Trophoblast cell (in vitro differentiated cells and primary cell): Measurements from ENCODE around the gene CUBN.

Experiments
- DNase-seq, 2 donors: peaks; one replicate each; pipeline ENCODE4 v3.0.0-alpha.2; 2016
- H2AFZ ChIP-seq: 2 replicates; pipeline ENCODE4 v1.6.1; 2013; ENCODE audit warnings: low read length, moderate library complexity, mild to moderate bottlenecking; ENCODE audit not compliant: insufficient read depth, poor library complexity
- H2AK5ac ChIP-seq: 2 replicates; pipeline ENCODE4 v1.6.1; 2013; ENCODE audit warnings: mild to moderate bottlenecking, low read length
- H2BK120ac ChIP-seq: 2 replicates; pipeline ENCODE4 v1.6.1; 2013; ENCODE audit warnings: low read length, mild to moderate bottlenecking, moderate library complexity; ENCODE audit not compliant: insufficient read depth, poor library complexity
- H2BK12ac ChIP-seq: 2 replicates; pipeline ENCODE4 v1.6.1; 2013; ENCODE audit warnings: mild to moderate bottlenecking, low read length, moderate library complexity
- H2BK5ac ChIP-seq: 2 replicates; pipeline ENCODE4 v1.6.1; 2013; ENCODE audit warnings: low read length, low read depth, moderate library complexity, mild to moderate bottlenecking; ENCODE audit not compliant: poor library complexity
- H3K14ac ChIP-seq: 2 replicates; pipeline ENCODE4 v1.6.1; 2013; ENCODE audit warnings: mild to moderate bottlenecking, low read length
- H3K18ac ChIP-seq: 2 replicates; pipeline ENCODE4 v1.6.1; 2013; ENCODE audit warnings: mild to moderate bottlenecking, low read length
- H3K23ac ChIP-seq: 2 replicates; pipeline ENCODE4 v1.6.1; 2013; ENCODE audit warnings: low read length
- H3K27ac ChIP-seq: 2 replicates; pipeline ENCODE4 v1.5.1; 2013; ENCODE audit warnings: low read depth, mild to moderate bottlenecking, inconsistent platforms, low read length, moderate library complexity
- H3K27me3 ChIP-seq: 2 replicates; pipeline ENCODE4 v1.6.1; 2013; ENCODE audit warnings: inconsistent platforms, mild to moderate bottlenecking, low read length, moderate library complexity; ENCODE audit not compliant: insufficient read depth
- H3K36me3 ChIP-seq, 2 experiments: 1 replicate in 1 of 2; 2 replicates in 1 of 2; pipeline ENCODE4 v1.6.1; 2013; ENCODE audit warnings: low read length in 2 of 2, mild to moderate bottlenecking in 2 of 2, moderate library complexity in 1 of 2; ENCODE audit not compliant: insufficient read depth in 2 of 2, control insufficient read depth in 1 of 2
- H3K4ac ChIP-seq: 2 replicates; pipeline ENCODE4 v1.6.1; 2013; ENCODE audit warnings: low read depth, mild to moderate bottlenecking, low read length, moderate library complexity
- H3K4me1 ChIP-seq, 2 experiments: 1 replicate in 1 of 2; 2 replicates in 1 of 2; pipeline ENCODE4 v1.6.1; 2013; ENCODE audit warnings: low read length in 2 of 2, mild to moderate bottlenecking in 2 of 2, moderate library complexity in 1 of 2; ENCODE audit not compliant: insufficient read depth in 2 of 2, control insufficient read depth in 1 of 2
- H3K4me2 ChIP-seq: 2 replicates; pipeline ENCODE4 v1.6.1; 2013; ENCODE audit warnings: inconsistent platforms, mild to moderate bottlenecking, low read length, moderate library complexity
- H3K4me3 ChIP-seq: 2 replicates; pipeline ENCODE4 v1.5.1; 2013; ENCODE audit warnings: mild to moderate bottlenecking, low read depth, low read length, inconsistent platforms
- H3K79me1 ChIP-seq: one replicate; pipeline ENCODE4 v1.6.1; 2013; ENCODE audit warnings: low read length
- H3K79me2 ChIP-seq: 2 replicates; pipeline ENCODE4 v1.6.1; 2013; ENCODE audit warnings: low read length, mild to moderate bottlenecking; ENCODE audit not compliant: control insufficient read depth, insufficient read depth, poor library complexity
- H3K9ac ChIP-seq: 2 replicates; pipeline ENCODE4 v1.6.1; 2013; ENCODE audit warnings: mild to moderate bottlenecking, low read length
- H3K9me3 ChIP-seq: 2 replicates; pipeline ENCODE4 v1.6.1; 2013; ENCODE audit warnings: low read depth, mild to moderate bottlenecking, control low read depth, inconsistent platforms, low read length; ENCODE audit not compliant: insufficient read depth
- H4K12ac ChIP-seq: 2 replicates; pipeline ENCODE4 v1.6.1; 2013; ENCODE audit warnings: low read depth, mild to moderate bottlenecking, low read length, moderate library complexity
- H4K8ac ChIP-seq: 2 replicates; pipeline ENCODE4 v1.6.1; 2013; ENCODE audit warnings: low read depth, mild to moderate bottlenecking, low read length, moderate library complexity
- H4K91ac ChIP-seq: one replicate; pipeline ENCODE4 v1.6.1; 2013; ENCODE audit warnings: low read depth, mild to moderate bottlenecking, low read length, moderate library complexity
- WGBS: extraction: QIAGEN DNeasy Blood & Tissue Kit; methylation state at CpG from one replicate; pipeline ENCODE4 v1.1.7; 2013; ENCODE audit warnings: missing lambda C conversion rate; ENCODE audit not compliant: insufficient read length, insufficient coverage; ENCODE audit errors: extremely low coverage; 5-methylcytosine and 5-hydroxymethylcytosine counted together

Gene CUBN

DNA sequence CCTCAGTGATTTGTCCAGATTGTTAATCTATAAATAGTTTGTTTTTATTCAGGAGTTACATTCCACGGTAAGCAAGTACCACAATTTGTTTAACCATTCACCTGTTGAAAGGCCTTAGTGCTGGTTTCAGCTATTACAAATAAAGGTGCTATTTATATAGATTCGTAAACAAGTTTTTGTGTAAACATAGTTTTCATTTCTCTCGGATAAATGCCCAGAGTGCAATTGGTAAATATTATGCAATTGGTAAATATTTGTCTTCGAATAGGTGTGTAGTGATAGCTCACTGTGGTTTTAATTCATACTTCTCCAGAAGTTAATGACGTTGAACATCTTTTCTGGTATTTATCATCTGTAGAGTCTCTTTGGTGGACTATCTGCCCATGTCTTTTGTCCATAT lies 235.9 kb downstream of the CUBN start:
- H4K91ac ChIP-seq: no peak overlapping the region
- H2BK5ac ChIP-seq: no peak overlapping the region
- H4K12ac ChIP-seq: no peak overlapping the region
- H3K4me2 ChIP-seq: no peak overlapping the region
- H3K27me3 ChIP-seq: no peaks in the 10 kb centered on the region
- H3K14ac ChIP-seq: no peak overlapping the region
- H2AFZ ChIP-seq: no peak overlapping the region
- no peak overlapping the region for H3K9ac ChIP-seq
- H2BK12ac ChIP-seq: no peak overlapping the region
- H4K8ac ChIP-seq: no peak overlapping the region
- H3K4ac ChIP-seq: no peak overlapping the region
- no peak overlapping the region for H3K23ac ChIP-seq
- H3K36me3 ChIP-seq: no peaks in the 10 kb centered on the region
- no CpG with 5 or more reads among the region's 5 CpGs for WGBS
- H3K9me3 ChIP-seq: no peaks in the 10 kb centered on the region
- H3K4me3 ChIP-seq: no peak overlapping the region
- no peak overlapping the region for H2BK120ac ChIP-seq
- DNase-seq: no peak
- H3K27ac ChIP-seq: no peak overlapping the region
- H3K79me1 ChIP-seq: peaks cover 5% of the 10 kb centered on the region
- H3K79me2 ChIP-seq: no peaks in the 10 kb centered on the region
- H3K18ac ChIP-seq: no peak overlapping the region
- H2AK5ac ChIP-seq: no peak overlapping the region
- H3K4me1 ChIP-seq: no peaks in the 10 kb centered on the region

DNA sequence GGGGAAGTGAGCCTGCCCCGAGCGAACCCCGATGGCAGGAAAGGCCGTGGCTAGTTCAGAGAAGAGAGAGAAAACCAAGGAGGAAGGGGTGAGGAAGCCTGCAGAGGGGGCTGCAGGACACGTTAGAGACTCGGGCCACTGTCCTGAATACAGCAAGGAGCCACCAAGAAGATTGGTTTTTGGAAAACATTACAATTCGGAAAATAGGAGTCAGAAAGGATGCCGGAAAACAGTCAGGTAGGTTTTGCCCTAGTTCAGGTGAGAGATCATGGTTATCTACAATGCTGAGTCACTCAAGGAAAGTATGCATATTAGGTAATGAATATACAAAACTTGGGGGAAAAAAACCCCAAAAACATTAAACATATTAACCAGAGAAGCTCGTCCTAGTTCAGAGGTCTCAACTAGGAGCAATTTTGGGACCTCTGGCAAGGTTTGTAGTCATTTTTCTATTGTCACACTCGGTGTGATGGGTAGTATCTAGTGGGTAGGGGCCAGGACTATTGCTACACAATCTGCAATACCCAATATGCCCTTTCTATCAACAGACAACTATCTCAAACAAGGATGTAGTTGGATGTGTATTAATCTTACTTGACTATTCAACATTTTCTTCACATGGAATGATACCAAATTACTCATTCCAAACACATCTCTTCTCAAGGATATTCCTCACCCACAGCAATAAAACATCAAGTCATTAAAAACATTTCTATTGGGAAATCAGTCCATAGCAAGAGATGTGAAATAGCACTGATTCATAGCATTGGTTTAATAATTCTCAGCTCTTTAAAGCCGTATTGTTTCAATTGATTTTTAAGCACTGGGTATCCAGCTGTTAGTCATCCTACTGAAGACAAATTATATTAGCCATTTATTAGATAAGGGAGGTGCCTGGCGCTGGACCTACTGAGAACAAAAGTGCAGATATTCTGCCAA lies 238.0 kb downstream of the CUBN start:
- Histone ChIP-seq H3K14ac (no peak overlapping the region), H3K79me2 (no peaks in the 10 kb centered on the region)
- WGBS: no CpG with 5 or more reads among the region's 12 CpGs

DNA sequence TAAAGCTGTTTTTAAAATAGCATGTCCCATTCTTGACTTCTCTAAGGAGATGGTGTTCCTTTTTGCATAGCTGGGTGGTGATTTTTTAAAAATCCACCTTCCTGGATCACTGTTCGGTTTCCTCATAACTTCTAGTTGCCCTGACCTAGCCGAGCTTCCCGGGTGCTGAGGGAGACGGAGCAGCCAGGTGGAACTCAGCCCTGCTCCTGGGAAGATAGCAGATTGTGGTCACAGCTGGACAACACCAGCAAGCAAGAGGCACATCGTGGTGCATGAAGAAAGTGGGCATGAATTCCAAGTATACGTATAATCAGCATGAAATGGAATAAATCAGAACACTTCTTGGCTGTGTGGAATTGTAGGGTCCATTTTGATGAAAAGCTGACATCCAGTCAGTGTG lies 238.9 kb downstream of the CUBN start:
- H2BK5ac ChIP-seq: no peak overlapping the region
- no peaks in the 10 kb centered on the region for H3K79me2 ChIP-seq
- H2BK12ac ChIP-seq: no peak overlapping the region
- no peak overlapping the region for H3K9ac ChIP-seq
- H3K23ac ChIP-seq: no peak overlapping the region
- H3K36me3 ChIP-seq: no peaks in the 10 kb centered on the region
- H3K14ac ChIP-seq: no peak overlapping the region
- no peaks in the 10 kb centered on the region for H3K27me3 ChIP-seq
- H4K91ac ChIP-seq: no peak overlapping the region
- no peak overlapping the region for H3K4me2 ChIP-seq
- no peak overlapping the region for H2AK5ac ChIP-seq
- H2BK120ac ChIP-seq: no peak overlapping the region
- no peaks in the 10 kb centered on the region for H3K9me3 ChIP-seq
- no peak overlapping the region for H3K4ac ChIP-seq
- no peak overlapping the region for H4K8ac ChIP-seq
- H3K79me1 ChIP-seq: peaks cover 5% of the 10 kb centered on the region
- no peak for DNase-seq
- H3K4me3 ChIP-seq: no peak overlapping the region
- H4K12ac ChIP-seq: no peak overlapping the region
- no peaks in the 10 kb centered on the region for H3K4me1 ChIP-seq
- no CpG with 5 or more reads among the region's 6 CpGs for WGBS
- no peak overlapping the region for H3K18ac ChIP-seq
- no peak overlapping the region for H2AFZ ChIP-seq
- no peak overlapping the region for H3K27ac ChIP-seq

More for the DNA sequence above, 238.0 kb downstream of the CUBN start:
- Histone ChIP-seq H3K9me3 (no peaks in the 10 kb centered on the region), H4K8ac (peak overlapping the region; percentile 54), H3K4ac (no peak overlapping the region), H2BK120ac (peak overlapping the region; percentile 33), H4K12ac (peak overlapping the region; percentile 62), H2BK12ac (no peak overlapping the region), H3K4me1 (no peaks in the 10 kb centered on the region), H3K27me3 (no peaks in the 10 kb centered on the region), H3K27ac (peak overlapping the region; percentile 34), H3K36me3 (no peaks in the 10 kb centered on the region), H2AFZ (no peak overlapping the region), H3K18ac (no peak overlapping the region), H3K4me3 (no peak overlapping the region), H2AK5ac (no peak overlapping the region), H3K79me1 (peaks cover 5% of the 10 kb centered on the region), H3K9ac (no peak overlapping the region), H2BK5ac (peak overlapping the region; percentile 68), H3K23ac (no peak overlapping the region), H3K4me2 (peak overlapping the region; percentile 55), H4K91ac (no peak overlapping the region)
- DNase-seq: peak in 1 of 2 donors; percentile 27

DNA sequence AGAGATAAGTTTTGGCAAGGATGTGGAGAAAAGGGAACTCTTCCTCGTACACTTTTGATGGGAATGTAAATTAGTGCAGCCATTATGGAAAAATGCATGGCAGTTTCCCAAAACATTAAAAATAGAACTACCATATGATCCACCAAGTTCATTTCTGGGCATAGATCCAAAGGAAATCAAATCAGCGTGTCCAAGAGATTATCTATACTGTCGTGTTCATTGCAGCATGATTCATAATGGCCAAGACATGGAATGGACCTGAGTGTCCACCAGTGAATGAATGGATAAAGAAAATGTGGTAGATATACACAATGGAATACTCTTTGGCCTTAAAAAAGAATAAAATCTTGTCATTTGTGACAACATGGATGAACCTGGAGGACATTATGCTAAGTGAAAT lies 242.0 kb downstream of the CUBN start:
- no peak for DNase-seq
- no peak overlapping the region for H2AFZ ChIP-seq
- no peak overlapping the region for H3K4me2 ChIP-seq
- no CpG with 5 or more reads among the region's 3 CpGs for WGBS
- H3K9ac ChIP-seq: no peak overlapping the region
- no peaks in the 10 kb centered on the region for H3K79me2 ChIP-seq
- no peaks in the 10 kb centered on the region for H3K36me3 ChIP-seq
- H3K27ac ChIP-seq: no peak overlapping the region
- H3K23ac ChIP-seq: no peak overlapping the region
- peaks cover 5% of the 10 kb centered on the region for H3K79me1 ChIP-seq
- H2BK5ac ChIP-seq: no peak overlapping the region
- no peaks in the 10 kb centered on the region for H3K27me3 ChIP-seq
- no peaks in the 10 kb centered on the region for H3K9me3 ChIP-seq
- no peak overlapping the region for H2BK120ac ChIP-seq
- no peak overlapping the region for H3K18ac ChIP-seq
- no peak overlapping the region for H2BK12ac ChIP-seq
- H3K4ac ChIP-seq: no peak overlapping the region
- no peak overlapping the region for H3K4me3 ChIP-seq
- H3K14ac ChIP-seq: no peak overlapping the region
- H2AK5ac ChIP-seq: no peak overlapping the region
- no peak overlapping the region for H4K91ac ChIP-seq
- H3K4me1 ChIP-seq: no peaks in the 10 kb centered on the region
- H4K8ac ChIP-seq: no peak overlapping the region
- no peak overlapping the region for H4K12ac ChIP-seq
